ENCODE results near the gene DNER. TPM values are rescaled to one million over a fixed set of nuclear protein-coding genes. Genes with fewer than 3 reads are reported as not detected.

The DNER gene
- total RNA-seq, 2 donors from 2014 or later: 0.27 to 3.3 TPM

DNA sequence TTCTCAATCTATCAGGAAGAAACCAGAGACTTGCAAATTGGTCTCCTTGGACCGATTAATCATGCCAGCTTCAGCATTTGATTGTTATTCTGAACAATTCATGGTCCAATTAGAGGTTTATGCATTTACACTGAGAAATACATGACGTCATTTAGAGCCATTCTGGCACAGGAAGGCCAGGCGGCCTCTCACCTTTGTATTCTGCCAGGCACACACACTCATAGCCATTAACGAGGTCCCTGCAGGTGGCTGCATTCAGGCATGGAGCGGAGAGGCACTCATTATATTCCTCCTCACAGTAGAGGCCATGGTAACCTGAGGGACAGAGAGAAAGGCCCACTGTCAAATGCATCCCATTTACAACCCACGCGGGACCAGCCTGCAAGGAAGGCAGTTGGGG lies 296.4 kb downstream of the DNER start:
- no peak for TF ChIP-seq CTCF (IDR thresholded peaks at IDR 0.05)
- DNase-seq (ENCODE audit: low spot score): no peak
- Histone ChIP-seq H3K27me3 (replicated peaks; ENCODE audit: insufficient read depth) (no peaks in the 10 kb centered on the region), H3K27ac (peak overlapping the region; percentile 85 to 97), H3K4me3 (no peak overlapping the region), H3K9me3 (no peaks in the 10 kb centered on the region), H3K36me3 (no peaks in the 10 kb centered on the region), H3K4me1 (ENCODE audit: control insufficient read depth in 1 of 2, low read depth in 2 of 2) (peaks cover 36 to 79% of the 10 kb centered on the region in 2 donors)
- no peak for ATAC-seq (ENCODE audit: insufficient number of reproducible peaks, low FRiP score, low read depth)

DNA sequence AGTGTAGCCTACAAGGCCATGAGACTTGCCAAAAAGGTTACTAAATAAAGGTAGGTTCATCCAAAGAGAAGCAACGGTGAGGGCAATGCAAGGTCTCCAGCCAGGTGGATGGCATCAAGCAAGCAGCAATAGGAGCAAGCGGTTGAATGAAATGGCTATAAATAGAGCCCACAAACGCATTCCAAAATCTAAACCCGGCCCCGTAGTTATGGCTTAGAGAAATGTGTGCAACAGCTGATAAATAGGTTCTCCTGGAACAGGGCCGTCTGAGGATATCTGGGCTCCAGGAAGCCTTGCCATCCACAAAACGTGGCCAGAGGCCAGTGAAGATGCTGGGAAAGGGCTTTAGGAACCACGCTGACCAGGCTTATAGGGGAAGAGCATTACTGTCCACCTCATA lies 297.2 kb downstream of the DNER start:
- DNase-seq (ENCODE audit: low spot score): peak; percentile 32
- Histone ChIP-seq H3K4me3 (no peak overlapping the region), H3K27me3 (replicated peaks; ENCODE audit: insufficient read depth) (no peaks in the 10 kb centered on the region), H3K4me1 (ENCODE audit: control insufficient read depth in 1 of 2, low read depth in 2 of 2) (peaks cover 43 to 86% of the 10 kb centered on the region in 2 donors), H3K27ac (peak overlapping the region; percentile 85 to 97), H3K9me3 (no peaks in the 10 kb centered on the region), H3K36me3 (no peaks in the 10 kb centered on the region)
- TF ChIP-seq CTCF (IDR thresholded peaks at IDR 0.05): no peak
- ATAC-seq (ENCODE audit: insufficient number of reproducible peaks, low FRiP score, low read depth): no peak

DNA sequence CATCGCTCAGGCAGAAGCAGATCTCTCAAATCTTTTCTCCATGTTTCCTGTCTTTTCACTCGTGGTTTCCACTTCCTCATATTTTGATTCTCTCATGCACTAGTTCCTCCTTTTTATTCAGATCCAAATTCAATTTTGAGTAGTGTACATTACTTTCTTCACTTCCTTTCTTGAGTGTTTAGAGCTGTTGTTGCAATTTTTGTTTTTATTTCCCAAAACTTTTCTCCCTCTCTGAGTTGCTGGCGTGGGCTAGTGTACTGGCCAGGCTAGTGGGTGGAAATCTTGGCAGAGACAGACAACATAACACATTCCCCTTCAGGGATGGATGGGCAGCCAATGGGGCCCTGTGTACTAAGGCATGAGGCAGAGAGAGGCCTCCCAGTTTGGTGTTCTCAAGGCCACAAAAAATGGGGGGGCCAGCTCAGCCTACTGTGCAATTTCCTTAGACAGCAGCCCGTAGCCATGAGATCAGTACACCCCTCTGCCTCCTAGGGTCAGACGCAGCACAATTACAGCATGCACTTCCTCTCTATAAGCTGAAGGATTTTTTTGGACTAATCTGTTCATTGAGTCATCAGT lies 298.1 kb downstream of the DNER start:
- Histone ChIP-seq H3K9me3 (no peaks in the 10 kb centered on the region), H3K27me3 (replicated peaks; ENCODE audit: insufficient read depth) (no peaks in the 10 kb centered on the region), H3K4me1 (ENCODE audit: control insufficient read depth in 1 of 2, low read depth in 2 of 2) (peaks cover 45 to 95% of the 10 kb centered on the region in 2 donors), H3K36me3 (no peaks in the 10 kb centered on the region), H3K4me3 (peak overlapping the region; percentile 16), H3K27ac (peak overlapping the region; percentile 85 to 97)
- no peak for TF ChIP-seq CTCF (IDR thresholded peaks at IDR 0.05)
- ATAC-seq (ENCODE audit: insufficient number of reproducible peaks, low FRiP score, low read depth): peak; percentile 55
- peak; percentile 59 for DNase-seq (ENCODE audit: low spot score)

- DNase-seq (ENCODE audit: low spot score) (no peak), ATAC-seq (ENCODE audit: insufficient number of reproducible peaks, low FRiP score, low read depth) (no peak)
- H3K4me1 ChIP-seq (ENCODE audit: control insufficient read depth in 1 of 2, low read depth in 2 of 2): peaks cover 44 to 95% of the 10 kb centered on the region in 2 donors
- H3K4me3 ChIP-seq: no peak overlapping the region
- H3K27me3 ChIP-seq (replicated peaks; ENCODE audit: insufficient read depth): no peaks in the 10 kb centered on the region
- TF ChIP-seq CTCF (IDR thresholded peaks at IDR 0.05): no peak
- no peaks in the 10 kb centered on the region for H3K36me3 ChIP-seq
- H3K27ac ChIP-seq: peak overlapping the region; percentile 85 to 97
- H3K9me3 ChIP-seq: no peaks in the 10 kb centered on the region
Measured at GRCh38 chr2:229414631-229415030, 299.7 kb downstream of the DNER start.

DNA sequence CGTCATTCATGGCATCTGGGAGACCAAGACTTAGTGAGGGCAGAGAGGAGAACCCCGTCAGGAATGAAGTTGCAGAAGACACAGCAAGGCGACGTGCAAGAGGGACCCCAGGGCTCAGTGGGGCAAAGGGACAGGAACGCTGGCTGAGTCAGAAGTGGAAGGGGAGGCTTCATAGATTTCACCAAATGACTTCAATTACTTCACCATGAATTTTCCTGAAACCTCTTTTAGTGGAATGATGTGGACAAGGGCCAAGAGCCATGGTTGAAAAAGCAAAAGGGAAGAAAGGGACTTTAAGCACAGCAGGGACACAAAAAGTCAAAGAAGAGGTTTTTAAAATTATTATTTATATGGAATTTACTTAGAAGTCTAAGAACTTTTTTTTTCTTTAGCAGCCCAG lies 301.7 kb downstream of the DNER start:
- no peaks in the 10 kb centered on the region for H3K36me3 ChIP-seq

More for the DNA sequence above, 301.7 kb downstream of the DNER start:
- ATAC-seq (ENCODE audit: insufficient number of reproducible peaks, low FRiP score, low read depth) (no peak), DNase-seq (ENCODE audit: low spot score) (no peak)
- H3K9me3 ChIP-seq: no peaks in the 10 kb centered on the region
- TF ChIP-seq CTCF (IDR thresholded peaks at IDR 0.05): no peak
- H3K4me3 ChIP-seq: no peak overlapping the region
- no peaks in the 10 kb centered on the region for H3K27me3 ChIP-seq (replicated peaks; ENCODE audit: insufficient read depth)
- H3K4me1 ChIP-seq (ENCODE audit: control insufficient read depth in 1 of 2, low read depth in 2 of 2): peaks cover 53 to 95% of the 10 kb centered on the region in 2 donors
- peak overlapping the region; percentile 52 to 84 for H3K27ac ChIP-seq
